Breast epithelium (tissue), 3 donors: ENCODE data around the gene ADGRV1.

ENCODE experiments used
- CTCF ChIP-seq, 3 donors: fragments of 450-650 bp; IDR thresholded peaks; one replicate each; pipeline ENCODE4 v1.5.1; 2016 to 2017; ENCODE audit warnings: antibody characterized with exemption in 3 of 3, mild to moderate bottlenecking in 3 of 3, moderate library complexity in 3 of 3
- POLR2A ChIP-seq: fragments of 450-650 bp; IDR thresholded peaks from one replicate; pipeline ENCODE4 v1.6.1; 2016; ENCODE audit warnings: antibody characterized with exemption, mild to moderate bottlenecking, moderate library complexity
- POLR2AphosphoS5 ChIP-seq, 3 donors: sonication (generic); formaldehyde crosslinking; IDR thresholded peaks; one replicate each; pipeline ENCODE4 v1.6.1; 2017; ENCODE audit warnings: antibody characterized with exemption in 3 of 3

GRCh38 chr5:90759119-90759518, 200.5 kb downstream of the ADGRV1 start:
- TF ChIP-seq CTCF (IDR thresholded peaks at IDR 0.05) (no peak), POLR2A (no peak), POLR2AphosphoS5 (IDR thresholded peaks at IDR 0.05) (no peak)
